Left hindlimb (tissue), 1 donor: ENCODE results near the gene LMNTD2.
"Not testable (repeated sequence)": the region's sequence is repeated elsewhere in the genome, so short reads cannot be mapped to it uniquely, and the experiment has no call there.

Experiments used
- DNase-seq: peaks from one replicate; pipeline ENCODE4 v3.0.0-alpha.2; 2018

LMNTD2 gene

GRCh38 chr11:586376-587316 is 26.1 kb upstream of the LMNTD2 start:
- DNase-seq = no peak

- DNase-seq = no peak
Measured at GRCh38 chr11:584287-584686, 23.7 kb upstream of the LMNTD2 start.

GRCh38 chr11:581752-582151 is 21.2 kb upstream of the LMNTD2 start:
- no peak for DNase-seq

GRCh38 chr11:581342-581741 is 20.8 kb upstream of the LMNTD2 start:
- no peak for DNase-seq

GRCh38 chr11:579830-580601 is 19.5 kb upstream of the LMNTD2 start:
- no peak for DNase-seq

GRCh38 chr11:578276-579035 is 17.9 kb upstream of the LMNTD2 start:
- DNase-seq = no peak

GRCh38 chr11:577611-577894 is 17.0 kb upstream of the LMNTD2 start:
- DNase-seq = no peak

GRCh38 chr11:576811-577610 is 16.5 kb upstream of the LMNTD2 start:
- no peak for DNase-seq

GRCh38 chr11:575996-576768 is 15.6 kb upstream of the LMNTD2 start, which contains the start of gene PHRF1:
Gene PHRF1, plus strand, starts transcription at chr11:576470. Its CDS starts 5,043 bp downstream, at chr11:581513.
- peak; percentile 98 for DNase-seq

- no peak for DNase-seq
Measured at GRCh38 chr11:575313-575995, 14.9 kb upstream of the LMNTD2 start.

GRCh38 chr11:574632-575312 is 14.2 kb upstream of the LMNTD2 start:
- no peak for DNase-seq

GRCh38 chr11:574031-574570 is 13.6 kb upstream of the LMNTD2 start:
- not testable (repeated sequence) for DNase-seq

- DNase-seq = no peak
Measured at GRCh38 chr11:573146-573759, 12.7 kb upstream of the LMNTD2 start.

GRCh38 chr11:571802-572185 is 11.3 kb upstream of the LMNTD2 start:
- DNase-seq = no peak

- peak; percentile 48 for DNase-seq
Measured at GRCh38 chr11:569158-569885, 8.8 kb upstream of the LMNTD2 start.

- DNase-seq = peak; percentile 97
Measured at GRCh38 chr11:568306-569157, 8.0 kb upstream of the LMNTD2 start.

GRCh38 chr11:567629-568292 is 7.2 kb upstream of the LMNTD2 start:
- peak; percentile 53 for DNase-seq
